OCI-LY7 (cell line): Measurements from ENCODE around the gene FGF1. TPM values are rescaled to one million over a fixed set of nuclear protein-coding genes. Genes with fewer than 3 reads are reported as not detected.
"Not testable (repeated sequence)": the region's sequence is repeated elsewhere in the genome, so short reads cannot be mapped to it uniquely, and the experiment has no call there.

Experiments used
- BruUV-seq: library from RNA; stranded (reverse); fragments of 400-500 nt; replicated peaks from 2 replicates; lab custom pipeline; 2021; lab: Mats Ljungman, UMichigan
- CTCF ChIA-PET: fragments of 300-600 bp; sonication (Branson Sonifier 250); formaldehyde crosslinking; loops from one replicate; lab custom pipeline; 2022; ENCODE audit warnings: antibody characterized with exemption; ENCODE audit not compliant: unreplicated experiment; lab: Charles Lee
- POLR2A ChIA-PET: fragments of 300-600 bp; sonication (Branson Sonifier 250); formaldehyde crosslinking; loops from one replicate; lab custom pipeline; 2022; ENCODE audit warnings: antibody characterized with exemption; lab: Charles Lee
- DNase-seq: peaks from one replicate; pipeline ENCODE4 v3.0.0-alpha.2; 2015; ENCODE audit warnings: low spot score
- H2AFZ ChIP-seq: fragments of 200-600 bp; sonication (generic), shearing (Covaris generic); 2 replicates; pipeline ENCODE4 v1.6.1; 2014; ENCODE audit warnings: mild to moderate bottlenecking, antibody characterized with exemption, low read length, moderate library complexity
- H3K27ac ChIP-seq: fragments of 200-600 bp; sonication (generic); 2 replicates; pipeline ENCODE4 v1.5.1; 2014; ENCODE audit warnings: mixed run types, low read depth, mild to moderate bottlenecking, moderate library complexity, low read length, inconsistent platforms; ENCODE audit not compliant: poor library complexity, severe bottlenecking
- H3K36me3 ChIP-seq: fragments of 200-600 bp; sonication (generic); 2 replicates; pipeline ENCODE4 v1.6.1; 2014; ENCODE audit warnings: mild to moderate bottlenecking, antibody characterized with exemption, low read length, moderate library complexity, mixed read lengths; ENCODE audit not compliant: insufficient read depth
- H3K4me1 ChIP-seq: fragments of 200-600 bp; sonication (generic); 2 replicates; pipeline ENCODE4 v1.5.1; 2014; ENCODE audit warnings: mild to moderate bottlenecking, low read length; ENCODE audit not compliant: insufficient read depth, poor library complexity, severe bottlenecking
- H3K4me2 ChIP-seq: fragments of 200-600 bp; sonication (generic); 2 replicates; pipeline ENCODE4 v1.6.1; 2014; ENCODE audit warnings: mild to moderate bottlenecking, low read length
- H3K4me3 ChIP-seq: fragments of 200-600 bp; sonication (generic); 2 replicates; pipeline ENCODE4 v1.5.1; 2014; ENCODE audit warnings: mild to moderate bottlenecking, low read depth, low read length; ENCODE audit not compliant: poor library complexity, severe bottlenecking
- H3K79me2 ChIP-seq: fragments of 200-600 bp; sonication (generic); 2 replicates; pipeline ENCODE4 v1.6.1; 2016; ENCODE audit warnings: low read depth, mild to moderate bottlenecking, low read length, moderate library complexity, mixed read lengths; ENCODE audit not compliant: insufficient read depth
- H3K9me2 ChIP-seq: fragments of 200-600 bp; sonication (generic); 2 replicates; pipeline ENCODE4 v1.6.1; 2016; ENCODE audit warnings: mild to moderate bottlenecking, low read length, mixed read lengths; ENCODE audit not compliant: insufficient read depth
- H3K9me3 ChIP-seq: fragments of 200-600 bp; sonication (generic); 2 replicates; pipeline ENCODE4 v1.6.1; 2014; ENCODE audit warnings: mild to moderate bottlenecking, mixed run types, low read length, mixed read lengths
- H4K20me1 ChIP-seq: fragments of 200-600 bp; sonication (generic); 2 replicates; pipeline ENCODE4 v1.6.1; 2014; ENCODE audit warnings: mild to moderate bottlenecking, antibody characterized with exemption, low read length, moderate library complexity, mixed read lengths; ENCODE audit not compliant: insufficient read depth
- EZH2phosphoT487 ChIP-seq: fragments of 200-600 bp; sonication (generic); IDR thresholded peaks from 2 replicates; pipeline ENCODE4 v1.6.1; 2018; ENCODE audit warnings: low read depth, borderline replicate concordance, mild to moderate bottlenecking, mixed run types, antibody characterized with exemption, low read length, moderate library complexity, mixed read lengths
- intact Hi-C: fragments of 100-400 bp; cut with micrococcal nuclease; formaldehyde crosslinking; loops from one replicate; pipeline ENCODE4 v1.10.0; 2022; ENCODE audit not compliant: unreplicated experiment
- total RNA-seq, 2 experiments: library from RNA; depleted of rRNA in 1 of 2; stranded (reverse); fragments of >200 nt in 1 of 2; shearing (Covaris generic) in 1 of 2; gene quantifications; 2 replicates each; pipeline ENCODE4 v1.2.3, GENCODE V29; 2014 to 2022
- TF ChIP-seq, protein P1 (sequence below): fragments of 200-600 bp; sonication (generic); conservative IDR thresholded peaks from 2 replicates; pipeline ENCODE4 v1.5.1; 2014; ENCODE audit warnings: mild to moderate bottlenecking, antibody characterized with exemption, low read length, moderate library complexity, mixed read lengths

The FGF1 gene
- total RNA-seq, 2 experiments from 2014 or later, result not detected

DNA sequence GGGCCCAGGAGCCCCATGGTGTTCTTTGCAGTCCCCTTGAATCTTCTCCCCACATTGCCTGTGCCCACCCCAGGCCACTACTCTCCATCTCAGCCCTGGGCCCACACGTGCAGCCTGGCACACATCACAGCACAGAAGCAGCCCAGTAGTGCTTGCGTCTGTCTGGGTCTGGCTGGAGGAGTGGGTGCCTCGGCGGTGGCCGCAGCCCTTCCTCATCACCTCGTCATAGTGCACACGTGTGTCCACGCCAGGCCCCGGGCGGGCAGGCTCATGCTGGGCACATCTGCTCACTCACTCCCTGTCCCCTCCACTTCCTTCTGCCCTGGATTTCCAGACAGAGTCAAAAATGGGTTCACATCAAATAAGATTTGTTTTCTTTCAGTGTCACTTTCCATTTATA lies 33.3 kb downstream of the FGF1 start:
- Histone ChIP-seq H3K4me2 (no peak overlapping the region), H3K36me3 (no peaks in the 10 kb centered on the region), H4K20me1 (no peaks in the 10 kb centered on the region), H3K4me1 (no peaks in the 10 kb centered on the region), H3K9me3 (no peaks in the 10 kb centered on the region), H3K9me2 (no peaks in the 10 kb centered on the region), H3K27ac (no peak overlapping the region), H3K79me2 (no peaks in the 10 kb centered on the region), H2AFZ (no peak overlapping the region), H3K4me3 (no peak overlapping the region)
- TF ChIP-seq EZH2phosphoT487, result no peak
- TF ChIP-seq, protein P1, sequence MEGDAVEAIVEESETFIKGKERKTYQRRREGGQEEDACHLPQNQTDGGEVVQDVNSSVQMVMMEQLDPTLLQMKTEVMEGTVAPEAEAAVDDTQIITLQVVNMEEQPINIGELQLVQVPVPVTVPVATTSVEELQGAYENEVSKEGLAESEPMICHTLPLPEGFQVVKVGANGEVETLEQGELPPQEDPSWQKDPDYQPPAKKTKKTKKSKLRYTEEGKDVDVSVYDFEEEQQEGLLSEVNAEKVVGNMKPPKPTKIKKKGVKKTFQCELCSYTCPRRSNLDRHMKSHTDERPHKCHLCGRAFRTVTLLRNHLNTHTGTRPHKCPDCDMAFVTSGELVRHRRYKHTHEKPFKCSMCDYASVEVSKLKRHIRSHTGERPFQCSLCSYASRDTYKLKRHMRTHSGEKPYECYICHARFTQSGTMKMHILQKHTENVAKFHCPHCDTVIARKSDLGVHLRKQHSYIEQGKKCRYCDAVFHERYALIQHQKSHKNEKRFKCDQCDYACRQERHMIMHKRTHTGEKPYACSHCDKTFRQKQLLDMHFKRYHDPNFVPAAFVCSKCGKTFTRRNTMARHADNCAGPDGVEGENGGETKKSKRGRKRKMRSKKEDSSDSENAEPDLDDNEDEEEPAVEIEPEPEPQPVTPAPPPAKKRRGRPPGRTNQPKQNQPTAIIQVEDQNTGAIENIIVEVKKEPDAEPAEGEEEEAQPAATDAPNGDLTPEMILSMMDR, result no peak
- BruUV-seq, result no TSS peak
- ChIA-PET POLR2A (interaction anchor here (0.6 kb wide), 1 partner anchor 501 kb away, joined by 3 read pairs; no protein-coding TSS in a partner anchor), CTCF (no interaction called here)
- intact Hi-C loops, result no loop called here
- DNase-seq, result no peak

DNA sequence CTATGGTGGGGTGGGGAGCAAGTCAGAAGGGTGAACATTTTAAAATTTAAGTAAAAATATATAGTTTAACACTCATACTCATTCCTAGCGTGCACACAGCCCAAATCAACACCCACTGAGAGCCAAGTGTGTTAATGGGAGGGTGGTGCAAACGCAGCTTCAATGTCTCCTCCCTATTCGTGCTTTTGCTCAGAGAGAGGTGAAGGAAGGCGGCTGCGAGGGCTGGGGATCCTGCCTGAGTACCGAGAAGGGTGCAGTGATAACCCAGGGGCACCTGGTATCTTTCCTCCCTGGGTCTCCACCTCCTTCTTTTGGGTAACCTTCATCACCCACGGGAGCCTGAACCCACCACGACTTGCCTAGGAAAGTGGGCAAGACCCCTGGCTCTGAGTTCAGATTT lies 35.0 kb downstream of the FGF1 start:
- no peak overlapping the region for H3K27ac ChIP-seq
- no peaks in the 10 kb centered on the region for H4K20me1 ChIP-seq
- H3K9me2 ChIP-seq, result no peaks in the 10 kb centered on the region
- POLR2A ChIA-PET, result no interaction called here
- BruUV-seq, result no TSS peak
- TF ChIP-seq, protein P1, result no peak
- no peak for TF ChIP-seq EZH2phosphoT487
- H3K36me3 ChIP-seq, result no peaks in the 10 kb centered on the region
- H2AFZ ChIP-seq, result no peak overlapping the region
- DNase-seq, result no peak
- intact Hi-C loops, result no loop called here
- H3K9me3 ChIP-seq, result no peaks in the 10 kb centered on the region
- no peaks in the 10 kb centered on the region for H3K79me2 ChIP-seq
- no peaks in the 10 kb centered on the region for H3K4me1 ChIP-seq
- CTCF ChIA-PET, result no interaction called here
- H3K4me3 ChIP-seq, result no peak overlapping the region
- no peak overlapping the region for H3K4me2 ChIP-seq

DNA sequence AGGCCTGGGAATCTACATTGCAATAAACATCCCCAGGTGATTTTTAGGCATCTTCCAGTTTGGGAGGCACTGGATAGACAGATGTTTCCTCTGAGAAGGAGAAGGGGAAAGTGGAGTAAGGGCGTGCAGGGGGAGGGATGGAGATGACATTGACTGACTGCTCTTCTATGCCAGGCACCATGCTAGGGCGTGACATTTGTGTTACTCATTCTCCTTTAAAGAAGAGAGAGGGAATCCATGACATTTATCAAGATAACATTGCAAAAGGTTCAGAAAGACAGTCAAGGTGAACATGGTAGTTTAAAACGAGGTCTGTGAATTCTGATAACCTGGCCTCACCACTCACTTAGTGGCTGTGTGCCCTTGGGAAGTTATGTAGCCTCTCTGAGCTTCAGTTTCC lies 35.8 kb downstream of the FGF1 start:
- H3K4me1 ChIP-seq, result no peaks in the 10 kb centered on the region
- no peaks in the 10 kb centered on the region for H3K9me3 ChIP-seq
- no peaks in the 10 kb centered on the region for H3K36me3 ChIP-seq
- no peaks in the 10 kb centered on the region for H3K9me2 ChIP-seq
- BruUV-seq, result no TSS peak
- POLR2A ChIA-PET, result no interaction called here
- DNase-seq, result no peak
- intact Hi-C loops, result no loop called here
- H4K20me1 ChIP-seq, result no peaks in the 10 kb centered on the region
- no peak overlapping the region for H2AFZ ChIP-seq
- H3K27ac ChIP-seq, result no peak overlapping the region
- H3K79me2 ChIP-seq, result no peaks in the 10 kb centered on the region
- CTCF ChIA-PET, result no interaction called here
- no peak overlapping the region for H3K4me3 ChIP-seq
- TF ChIP-seq, protein P1, result no peak
- no peak for TF ChIP-seq EZH2phosphoT487
- H3K4me2 ChIP-seq, result no peak overlapping the region

DNA sequence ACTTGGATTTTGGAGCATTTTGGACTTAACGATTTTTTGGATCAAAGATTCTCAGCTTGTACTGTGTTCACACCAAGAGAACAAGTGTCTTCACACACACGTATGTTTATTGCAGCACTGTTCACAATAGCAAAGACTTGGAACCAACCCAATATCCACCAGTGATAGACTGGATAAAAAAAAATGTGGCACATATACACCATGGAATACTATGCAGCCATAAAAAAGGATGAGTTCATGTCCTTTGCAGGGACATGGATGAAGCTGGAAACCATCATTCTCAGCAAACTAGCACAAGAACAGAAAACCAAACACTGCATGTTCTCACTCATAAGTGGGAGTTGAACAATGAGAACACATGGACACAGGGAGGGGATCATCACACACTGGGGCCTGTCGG lies 37.8 kb downstream of the FGF1 start:
- H4K20me1 ChIP-seq, H3K4me3 ChIP-seq, H3K79me2 ChIP-seq, CTCF ChIA-PET, H2AFZ ChIP-seq, DNase-seq, BruUV-seq, H3K36me3 ChIP-seq, intact Hi-C loops, H3K9me3 ChIP-seq, H3K4me2 ChIP-seq, POLR2A ChIA-PET, H3K9me2 ChIP-seq, H3K27ac ChIP-seq, H3K4me1 ChIP-seq: not testable (repeated sequence)
